ENCODE data around the gene OR2H2. TPM values are rescaled to one million over a fixed set of nuclear protein-coding genes. Genes with fewer than 3 reads are reported as not detected.

OR2H2 gene
- total RNA-seq, 1 experiment from 2014 or later = not detected

- H3K27me3 ChIP-seq (replicated peaks; ENCODE audit: control insufficient read depth, insufficient read depth, low read length) = no peaks in the 10 kb centered on the region
- no TSS peak for BruUV-seq (replicated peaks)
- no peak overlapping the region for H3K27ac Mint-ChIP-seq (ENCODE audit: unreplicated experiment)
- H3K36me3 ChIP-seq (ENCODE audit: control insufficient read depth, insufficient read depth, low read length) = no peaks in the 10 kb centered on the region
- no peaks in the 10 kb centered on the region for H3K36me3 Mint-ChIP-seq (ENCODE audit: insufficient read depth, unreplicated experiment)
- intact Hi-C loops (cut with micrococcal nuclease; ENCODE audit: unreplicated experiment) = no loop called here
- ChIA-PET CTCF (no interaction called here), POLR2A (no interaction called here)
- H3K9me3 Mint-ChIP-seq (ENCODE audit: unreplicated experiment) = peaks cover 16% of the 10 kb centered on the region
- DNase-seq = no peak
- H3K4me1 Mint-ChIP-seq (ENCODE audit: low read depth, unreplicated experiment) = peaks cover 14% of the 10 kb centered on the region
- H3K4me3 Mint-ChIP-seq (ENCODE audit: unreplicated experiment) = no peak overlapping the region
- H3K9me3 ChIP-seq = no peaks in the 10 kb centered on the region
- peaks cover 13% of the 10 kb centered on the region; the same call in 1 of the 2 replicates for H3K4me1 ChIP-seq
- H3K4me3 ChIP-seq (ENCODE audit: low read depth, low read length) = no peak overlapping the region
- no peak for TF ChIP-seq CTCF (IDR thresholded peaks at IDR 0.05; ENCODE audit: insufficient read depth in 1 of 2, low read depth in 1 of 2, low read length in 1 of 2, severe bottlenecking in 1 of 2, unreplicated experiment in 1 of 2)
- H3K27me3 Mint-ChIP-seq (ENCODE audit: insufficient read depth, unreplicated experiment) = peaks cover 7% of the 10 kb centered on the region
Measured at GRCh38 chr6:29564875-29565274, 20.0 kb upstream of the OR2H2 start.

- H3K4me3 ChIP-seq (ENCODE audit: low read depth, low read length) = no peak overlapping the region
- no peaks in the 10 kb centered on the region for H3K27me3 ChIP-seq (replicated peaks; ENCODE audit: control insufficient read depth, insufficient read depth, low read length)
- DNase-seq = no peak
- H3K4me3 Mint-ChIP-seq (ENCODE audit: unreplicated experiment) = no peak overlapping the region
- H3K4me1 ChIP-seq = no peaks in the 10 kb centered on the region
- H3K9me3 Mint-ChIP-seq (ENCODE audit: unreplicated experiment) = peaks cover 5% of the 10 kb centered on the region
- H3K4me1 Mint-ChIP-seq (ENCODE audit: low read depth, unreplicated experiment) = no peaks in the 10 kb centered on the region
- no peak for TF ChIP-seq CTCF (IDR thresholded peaks at IDR 0.05; ENCODE audit: insufficient read depth in 1 of 2, low read depth in 1 of 2, low read length in 1 of 2, severe bottlenecking in 1 of 2, unreplicated experiment in 1 of 2)
- BruUV-seq (replicated peaks) = no TSS peak
- no peaks in the 10 kb centered on the region for H3K36me3 ChIP-seq (ENCODE audit: control insufficient read depth, insufficient read depth, low read length)
- H3K27ac Mint-ChIP-seq (ENCODE audit: unreplicated experiment) = no peak overlapping the region
- POLR2A ChIA-PET = no interaction called here
- no peaks in the 10 kb centered on the region for H3K9me3 ChIP-seq
- CTCF ChIA-PET = no interaction called here
- no peaks in the 10 kb centered on the region for H3K36me3 Mint-ChIP-seq (ENCODE audit: insufficient read depth, unreplicated experiment)
- H3K27me3 Mint-ChIP-seq (ENCODE audit: insufficient read depth, unreplicated experiment) = peaks cover 11% of the 10 kb centered on the region
- intact Hi-C loops (cut with micrococcal nuclease; ENCODE audit: unreplicated experiment) = no loop called here
Measured at GRCh38 chr6:29566856-29567255, 18.1 kb upstream of the OR2H2 start.

- no peaks in the 10 kb centered on the region for H3K27me3 ChIP-seq (replicated peaks; ENCODE audit: control insufficient read depth, insufficient read depth, low read length)
- no peak for TF ChIP-seq CTCF (IDR thresholded peaks at IDR 0.05; ENCODE audit: insufficient read depth in 1 of 2, low read depth in 1 of 2, low read length in 1 of 2, severe bottlenecking in 1 of 2, unreplicated experiment in 1 of 2)
- Mint-ChIP-seq H3K4me1 (ENCODE audit: low read depth, unreplicated experiment) (no peaks in the 10 kb centered on the region), H3K36me3 (ENCODE audit: insufficient read depth, unreplicated experiment) (no peaks in the 10 kb centered on the region), H3K27ac (ENCODE audit: unreplicated experiment) (no peak overlapping the region), H3K4me3 (ENCODE audit: unreplicated experiment) (no peak overlapping the region), H3K9me3 (ENCODE audit: unreplicated experiment) (no peaks in the 10 kb centered on the region), H3K27me3 (ENCODE audit: insufficient read depth, unreplicated experiment) (peaks cover 14% of the 10 kb centered on the region)
- intact Hi-C loops (cut with micrococcal nuclease; ENCODE audit: unreplicated experiment) = no loop called here
- BruUV-seq (replicated peaks) = no TSS peak
- H3K4me1 ChIP-seq = no peaks in the 10 kb centered on the region
- ChIA-PET CTCF (no interaction called here), POLR2A (no interaction called here)
- no peak for DNase-seq
- H3K4me3 ChIP-seq (ENCODE audit: low read depth, low read length) = no peak overlapping the region
- no peaks in the 10 kb centered on the region for H3K9me3 ChIP-seq
- no peaks in the 10 kb centered on the region for H3K36me3 ChIP-seq (ENCODE audit: control insufficient read depth, insufficient read depth, low read length)
Measured at GRCh38 chr6:29567541-29567940, 17.4 kb upstream of the OR2H2 start.

All from Caco-2 (cell line).